HG03139 (cell line): Measurements from ENCODE around the gene BRD7.
"Not testable (repeated sequence)": the region's sequence is repeated elsewhere in the genome, so short reads cannot be mapped to it uniquely, and the experiment has no call there.

Experiments used
- ATAC-seq: cut with Tn5 transposase; IDR thresholded peaks from one replicate; pipeline ENCODE4 v1.9.1; 2021; ENCODE audit not compliant: unreplicated experiment

The BRD7 gene

GRCh38 chr16:50360033-50360778 is 8.6 kb downstream of the BRD7 start:
- no peak for ATAC-seq

GRCh38 chr16:50359626-50360025 is 9.2 kb downstream of the BRD7 start:
- no peak for ATAC-seq

- no peak for ATAC-seq
Observed at GRCh38 chr16:50354629-50355456, 13.9 kb downstream of the BRD7 start.

- ATAC-seq: no peak
Observed at GRCh38 chr16:50354082-50354481, 14.7 kb downstream of the BRD7 start.

- no peak for ATAC-seq
Observed at GRCh38 chr16:50351952-50352351, 16.8 kb downstream of the BRD7 start.

- ATAC-seq: no peak
Observed at GRCh38 chr16:50351116-50351515, 17.7 kb downstream of the BRD7 start.

GRCh38 chr16:50345210-50345609 is 23.6 kb downstream of the BRD7 start:
- ATAC-seq: not testable (repeated sequence)

GRCh38 chr16:50343566-50343965 is 25.2 kb downstream of the BRD7 start:
- not testable (repeated sequence) for ATAC-seq

GRCh38 chr16:50340578-50340977 is 28.2 kb downstream of the BRD7 start:
- ATAC-seq: no peak

GRCh38 chr16:50338371-50339231 is 30.2 kb downstream of the BRD7 start:
- ATAC-seq: no peak

GRCh38 chr16:50336884-50337283 is 31.9 kb downstream of the BRD7 start:
- ATAC-seq: no peak

GRCh38 chr16:50335196-50335958 is 33.4 kb downstream of the BRD7 start:
- no peak for ATAC-seq

- no peak for ATAC-seq
Observed at GRCh38 chr16:50334106-50334975, 34.4 kb downstream of the BRD7 start.

- no peak for ATAC-seq
Observed at GRCh38 chr16:50332599-50332998, 36.2 kb downstream of the BRD7 start.

- no peak for ATAC-seq
Observed at GRCh38 chr16:50331570-50331969, 37.2 kb downstream of the BRD7 start.

GRCh38 chr16:50329446-50330189 is 39.2 kb downstream of the BRD7 start:
- no peak for ATAC-seq

- peak; percentile 55 for ATAC-seq
Observed at GRCh38 chr16:50326835-50327465, 41.8 kb downstream of the BRD7 start.

- ATAC-seq: no peak
Observed at GRCh38 chr16:50326264-50326663, 42.5 kb downstream of the BRD7 start.
